Thoracic aorta (tissue), 2 donors: ENCODE measurements around the gene TGM2. TPM values are rescaled to one million over a fixed set of nuclear protein-coding genes. Genes with fewer than 3 reads are reported as not detected.
A peak's percentile ranks its signal among the peaks of the same experiment; 100 is the strongest.

Source experiments
- ATAC-seq: fragments of 150-250 bp; one replicate; pipeline ENCODE4 v1.8.0; 2017; ENCODE audit warnings: low read depth; ENCODE audit not compliant: insufficient number of reproducible peaks, low FRiP score
- DNase-seq: peaks from one replicate; pipeline ENCODE4 v3.0.0-alpha.2; 2020; ENCODE audit warnings: low spot score
- H3K27ac ChIP-seq, 2 donors: fragments of 200-600 bp; sonication (generic); 1 replicate in 1 of 2; 2 replicates in 1 of 2; pipeline ENCODE4 v1.5.1; 2016; ENCODE audit warnings: mild to moderate bottlenecking in 2 of 2, moderate library complexity in 2 of 2
- H3K27me3 ChIP-seq: fragments of 200-600 bp; sonication (generic); replicated peaks from 2 replicates; pipeline ENCODE4 v1.6.0; 2016; ENCODE audit warnings: mild to moderate bottlenecking; ENCODE audit not compliant: insufficient read depth
- H3K36me3 ChIP-seq: fragments of 200-600 bp; sonication (generic); one replicate; pipeline ENCODE4 v1.5.1; 2016
- H3K4me1 ChIP-seq, 2 donors: fragments of 200-600 bp; sonication (generic); 1 replicate in 1 of 2; 2 replicates in 1 of 2; pipeline versions ENCODE4 v1.5.1 to v1.6.0; 2016; ENCODE audit warnings: low read depth in 2 of 2, mild to moderate bottlenecking in 1 of 2; ENCODE audit not compliant: control insufficient read depth in 1 of 2
- H3K4me3 ChIP-seq: fragments of 200-600 bp; sonication (generic); 2 replicates; pipeline ENCODE4 v1.5.1; 2016; ENCODE audit warnings: mild to moderate bottlenecking
- H3K9me3 ChIP-seq: fragments of 200-600 bp; sonication (generic); 2 replicates; pipeline ENCODE4 v1.5.1; 2016
- total RNA-seq, 2 donors: library from RNA; depleted of rRNA; stranded (reverse); fragments of >200 nt; gene quantifications; one replicate each; pipeline versions ENCODE4 v1.1.0 to v1.2.3, GENCODE V29; 2016
- TF ChIP-seq, protein P1 (sequence below): fragments of 200-600 bp; sonication (generic); IDR thresholded peaks from one replicate; pipeline ENCODE4 v1.5.1; 2019; ENCODE audit warnings: antibody characterized with exemption

TGM2 gene
- total RNA-seq, 2 donors from 2014 or later: 371 to 755 TPM

DNA sequence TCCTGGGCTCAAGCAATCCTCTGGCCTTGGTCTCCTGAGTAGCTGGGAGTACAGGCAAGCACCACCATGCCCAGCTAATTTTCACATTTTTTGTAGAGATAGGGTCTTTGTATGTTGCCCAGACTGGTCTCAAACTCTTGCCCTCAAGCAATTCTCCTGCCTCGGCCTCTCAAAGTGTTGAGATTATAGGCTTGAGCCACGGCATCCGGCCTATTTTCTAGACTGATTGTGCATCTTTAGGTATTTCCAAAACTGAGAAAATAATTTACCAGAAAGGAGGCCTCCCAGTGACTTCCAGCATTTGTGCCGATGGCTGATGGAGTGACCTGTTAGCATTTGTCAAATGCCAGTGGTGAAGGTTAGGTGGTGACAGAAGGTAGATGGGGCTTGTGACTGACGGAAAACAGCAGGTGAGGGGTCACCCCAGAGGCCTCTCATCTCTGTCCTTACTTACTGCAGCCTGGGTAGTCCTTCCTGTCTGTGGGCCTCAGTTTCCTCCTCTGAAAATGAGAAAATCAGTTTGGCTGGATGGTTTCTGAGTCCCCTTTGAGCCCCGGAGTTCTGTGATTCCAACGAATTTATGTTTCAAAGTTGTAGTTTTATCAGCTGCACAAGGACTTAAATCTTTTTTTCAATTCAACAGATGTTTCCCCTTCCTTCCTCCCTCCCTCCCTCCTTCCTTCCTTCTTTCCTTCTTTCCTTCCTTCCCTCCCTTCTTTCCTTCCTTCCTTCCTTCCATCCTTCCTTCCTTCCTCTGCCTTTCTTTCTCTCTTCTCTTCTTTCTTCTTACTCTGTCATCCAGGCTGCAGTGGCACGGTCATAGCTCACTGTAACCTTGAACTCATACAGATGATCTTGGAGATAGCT is 53.5 kb downstream of the TGM2 start:
- no peak for ATAC-seq
- Histone ChIP-seq H3K9me3 (no peaks in the 10 kb centered on the region), H3K27ac (peak overlapping the region; percentile 83 to 91), H3K27me3 (no peaks in the 10 kb centered on the region), H3K4me3 (no peak overlapping the region), H3K36me3 (no peaks in the 10 kb centered on the region), H3K4me1 (peaks cover 34 to 50% of the 10 kb centered on the region in 2 donors)
- TF ChIP-seq, protein P1, sequence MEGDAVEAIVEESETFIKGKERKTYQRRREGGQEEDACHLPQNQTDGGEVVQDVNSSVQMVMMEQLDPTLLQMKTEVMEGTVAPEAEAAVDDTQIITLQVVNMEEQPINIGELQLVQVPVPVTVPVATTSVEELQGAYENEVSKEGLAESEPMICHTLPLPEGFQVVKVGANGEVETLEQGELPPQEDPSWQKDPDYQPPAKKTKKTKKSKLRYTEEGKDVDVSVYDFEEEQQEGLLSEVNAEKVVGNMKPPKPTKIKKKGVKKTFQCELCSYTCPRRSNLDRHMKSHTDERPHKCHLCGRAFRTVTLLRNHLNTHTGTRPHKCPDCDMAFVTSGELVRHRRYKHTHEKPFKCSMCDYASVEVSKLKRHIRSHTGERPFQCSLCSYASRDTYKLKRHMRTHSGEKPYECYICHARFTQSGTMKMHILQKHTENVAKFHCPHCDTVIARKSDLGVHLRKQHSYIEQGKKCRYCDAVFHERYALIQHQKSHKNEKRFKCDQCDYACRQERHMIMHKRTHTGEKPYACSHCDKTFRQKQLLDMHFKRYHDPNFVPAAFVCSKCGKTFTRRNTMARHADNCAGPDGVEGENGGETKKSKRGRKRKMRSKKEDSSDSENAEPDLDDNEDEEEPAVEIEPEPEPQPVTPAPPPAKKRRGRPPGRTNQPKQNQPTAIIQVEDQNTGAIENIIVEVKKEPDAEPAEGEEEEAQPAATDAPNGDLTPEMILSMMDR: no peak
- DNase-seq: no peak

DNA sequence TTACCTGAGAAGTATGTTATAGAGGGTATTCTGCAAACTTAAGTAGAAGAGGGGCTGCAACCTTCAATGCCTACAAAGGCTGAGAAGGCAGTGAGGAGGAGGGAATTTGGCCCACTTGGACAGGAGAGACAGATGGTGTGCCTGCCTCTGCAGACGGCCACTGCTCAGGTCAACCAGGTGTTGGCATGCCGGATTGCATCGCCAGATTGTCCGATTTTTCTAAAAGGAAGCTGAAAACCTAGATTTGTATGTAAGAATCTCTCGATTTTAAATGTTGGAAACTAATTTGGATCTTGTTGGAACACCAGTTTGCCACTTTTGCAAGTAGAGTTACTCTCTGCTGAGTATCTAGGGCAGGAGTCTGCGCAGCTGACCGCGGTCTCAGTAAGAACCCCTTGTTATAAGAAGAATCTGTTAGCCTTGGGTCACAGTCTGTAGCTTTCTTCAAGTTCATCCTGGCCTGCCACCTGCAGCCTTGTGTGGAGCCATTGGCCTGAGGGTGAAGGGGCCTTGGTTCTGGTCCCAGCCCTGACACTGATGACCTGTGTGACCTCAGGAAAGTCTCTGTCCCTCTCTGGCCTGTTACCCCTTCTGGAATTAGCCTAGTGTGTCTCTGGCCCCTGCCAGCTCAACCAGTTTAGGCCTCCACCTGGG is 54.4 kb downstream of the TGM2 start:
- no peak overlapping the region for H3K4me3 ChIP-seq
- peaks cover 34 to 50% of the 10 kb centered on the region in 2 donors for H3K4me1 ChIP-seq

DNA sequence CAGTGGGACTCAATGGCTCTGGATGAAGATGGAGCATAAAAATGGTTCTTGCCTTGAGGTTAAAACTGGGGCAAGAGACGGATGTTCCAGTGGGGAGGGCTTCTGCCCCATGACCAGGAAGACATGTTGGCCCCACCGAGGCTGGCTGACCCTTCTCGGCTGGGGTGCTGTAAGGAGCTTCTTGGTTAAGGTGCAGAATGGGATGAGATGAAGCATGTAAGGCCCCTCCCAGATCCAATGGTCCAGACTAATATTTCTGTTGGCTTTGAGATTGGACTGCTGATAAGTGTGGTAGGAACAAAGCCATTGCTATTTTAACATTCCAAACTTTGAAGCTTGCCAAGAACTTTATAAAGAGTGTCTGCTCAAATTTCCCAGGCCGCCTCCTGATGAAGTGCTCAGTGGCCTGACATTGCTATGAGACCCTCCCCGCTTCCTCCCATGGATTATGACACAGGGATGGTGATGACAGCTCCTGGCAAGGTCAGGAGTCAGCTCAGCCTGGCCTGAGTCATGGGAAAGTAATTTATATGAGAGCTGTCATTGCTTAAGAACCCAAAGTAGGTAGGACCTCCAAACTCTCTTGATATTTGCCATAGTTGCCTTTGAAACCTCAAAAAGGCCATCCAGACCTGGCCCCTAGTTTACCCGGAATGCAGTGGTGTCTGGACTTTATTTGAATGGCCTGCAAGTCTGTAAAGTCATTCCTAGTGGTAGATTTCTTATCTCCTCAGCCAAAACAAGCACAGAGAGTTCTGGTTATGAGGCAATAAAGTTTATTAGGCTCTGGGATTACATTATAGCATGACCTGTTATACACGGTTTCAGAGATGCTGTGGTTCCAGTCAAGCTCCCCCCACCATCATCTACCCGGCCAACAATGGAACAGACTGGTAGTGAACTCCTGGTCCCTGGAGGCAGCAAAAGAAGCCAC is 55.2 kb downstream of the TGM2 start:
- H3K27ac ChIP-seq: peak overlapping the region; percentile 83 to 91
- peaks cover 34 to 50% of the 10 kb centered on the region in 2 donors for H3K4me1 ChIP-seq
- TF ChIP-seq, protein P1: no peak
- no peaks in the 10 kb centered on the region for H3K36me3 ChIP-seq
- peak; percentile 56 for ATAC-seq
- DNase-seq: peak; percentile 77
- no peaks in the 10 kb centered on the region for H3K9me3 ChIP-seq
- no peaks in the 10 kb centered on the region for H3K27me3 ChIP-seq
- peak overlapping the region; percentile 12 for H3K4me3 ChIP-seq

More for the DNA sequence above, 54.4 kb downstream of the TGM2 start:
- TF ChIP-seq, protein P1: no peak
- Histone ChIP-seq H3K36me3 (no peaks in the 10 kb centered on the region), H3K27ac (peak overlapping the region; percentile 83 to 91), H3K9me3 (no peaks in the 10 kb centered on the region), H3K27me3 (no peaks in the 10 kb centered on the region)
- no peak for DNase-seq
- ATAC-seq: no peak

DNA sequence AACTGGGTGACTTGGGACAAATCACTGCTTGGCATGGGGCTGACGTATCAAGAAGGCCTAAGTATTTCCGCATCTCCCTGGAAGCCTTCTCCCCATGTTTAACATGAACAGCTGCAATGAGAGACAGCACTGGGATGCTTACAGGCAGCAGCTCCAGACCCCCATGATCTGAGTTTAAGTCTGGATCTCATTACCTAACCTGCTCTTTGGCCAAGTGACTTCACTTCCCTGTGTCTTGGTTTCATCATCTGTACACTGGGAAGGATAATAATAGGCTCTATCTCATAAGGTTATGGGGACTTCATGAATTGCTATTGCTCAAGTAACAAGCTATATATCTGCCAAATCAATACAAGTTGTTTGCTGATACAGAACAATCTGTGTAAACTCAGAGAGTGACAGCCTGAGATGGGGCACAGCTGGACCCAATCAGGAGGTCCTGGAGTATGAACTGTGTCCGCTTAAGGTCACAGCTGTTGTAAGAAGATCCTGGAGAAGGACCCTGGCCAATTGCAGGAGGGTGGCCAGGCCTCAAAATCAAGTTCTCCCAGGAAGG is 56.0 kb downstream of the TGM2 start:
- Histone ChIP-seq H3K36me3 (no peaks in the 10 kb centered on the region), H3K27ac (peak overlapping the region; percentile 83 to 91), H3K9me3 (no peaks in the 10 kb centered on the region), H3K4me1 (peaks cover 34 to 45% of the 10 kb centered on the region in 2 donors), H3K4me3 (no peak overlapping the region), H3K27me3 (no peaks in the 10 kb centered on the region)
- ATAC-seq: no peak
- TF ChIP-seq, protein P1: no peak
- DNase-seq: no peak
